HG03095 (cell line): ENCODE results near the gene SRBD1.
A peak's percentile ranks its signal among the peaks of the same experiment; 100 is the strongest.

ENCODE experiments used
- ATAC-seq: cut with Tn5 transposase; IDR thresholded peaks from one replicate; pipeline ENCODE4 v1.9.1; 2021; ENCODE audit warnings: moderate library complexity; ENCODE audit not compliant: unreplicated experiment

The SRBD1 gene

GRCh38 chr2:45477546-45477945 lies 133.5 kb downstream of the SRBD1 start:
- ATAC-seq: no peak

DNA sequence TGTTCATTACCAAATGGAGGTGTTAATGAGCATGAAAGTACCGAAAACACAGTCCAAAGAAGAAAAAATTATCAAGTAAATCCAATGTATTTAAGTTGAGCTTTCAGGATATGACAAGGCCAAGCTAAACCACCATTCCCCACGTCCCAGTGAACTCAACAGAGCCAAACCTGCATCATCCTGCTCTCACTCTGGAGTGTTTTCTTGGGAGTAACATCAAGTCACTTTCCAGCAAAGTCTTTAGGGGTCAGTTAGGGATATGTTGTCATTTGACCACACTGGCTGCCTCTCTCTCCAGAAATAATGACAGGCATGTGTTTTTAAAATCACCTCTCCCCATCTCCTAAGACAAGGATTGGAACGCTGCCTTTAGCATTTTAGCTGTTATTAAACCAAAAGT lies 140.5 kb downstream of the SRBD1 start:
- no peak for ATAC-seq

GRCh38 chr2:45469314-45470099 lies 141.6 kb downstream of the SRBD1 start:
- no peak for ATAC-seq

- ATAC-seq: no peak
Observed at GRCh38 chr2:45468279-45468678, 142.8 kb downstream of the SRBD1 start.

- ATAC-seq: no peak
Observed at GRCh38 chr2:45466053-45466452, 145.0 kb downstream of the SRBD1 start.

GRCh38 chr2:45460825-45461224 lies 150.2 kb downstream of the SRBD1 start:
- no peak for ATAC-seq

- no peak for ATAC-seq
Observed at GRCh38 chr2:45459860-45460259, 151.2 kb downstream of the SRBD1 start.

GRCh38 chr2:45458909-45459563 lies 152.0 kb downstream of the SRBD1 start:
- no peak for ATAC-seq

DNA sequence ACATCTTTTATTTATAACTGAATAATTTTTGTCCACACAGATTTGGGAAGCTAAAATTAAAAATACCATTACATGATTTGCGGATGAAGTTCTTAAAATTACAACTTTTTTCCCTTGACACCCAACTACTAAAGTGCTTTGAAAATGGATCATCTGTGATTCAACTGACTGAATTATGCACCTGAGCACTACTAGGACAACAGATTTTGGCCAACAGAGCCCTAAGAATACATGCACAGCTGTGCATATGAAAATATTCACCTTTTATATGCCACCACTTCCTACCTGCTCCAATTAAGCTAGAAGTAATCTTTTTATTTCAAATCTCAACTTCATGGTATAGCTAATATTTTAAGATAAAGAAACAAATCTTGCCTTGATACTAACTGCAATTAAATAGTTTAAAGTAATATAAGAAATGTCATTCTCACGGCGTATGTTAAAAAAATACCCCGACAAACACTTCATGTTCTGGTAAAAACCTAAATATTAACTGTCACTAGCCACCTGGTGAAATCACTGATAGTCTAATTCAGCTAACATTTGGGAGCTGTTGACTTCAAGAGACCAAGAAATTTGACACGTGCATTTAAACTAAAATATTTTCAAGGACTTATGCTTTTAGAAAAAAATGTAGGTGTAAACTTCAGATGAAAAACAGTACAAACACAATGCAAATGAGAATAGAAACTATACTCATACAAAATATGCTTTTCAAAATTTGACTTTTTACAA lies 153.7 kb downstream of the SRBD1 start:
- ATAC-seq: no peak

DNA sequence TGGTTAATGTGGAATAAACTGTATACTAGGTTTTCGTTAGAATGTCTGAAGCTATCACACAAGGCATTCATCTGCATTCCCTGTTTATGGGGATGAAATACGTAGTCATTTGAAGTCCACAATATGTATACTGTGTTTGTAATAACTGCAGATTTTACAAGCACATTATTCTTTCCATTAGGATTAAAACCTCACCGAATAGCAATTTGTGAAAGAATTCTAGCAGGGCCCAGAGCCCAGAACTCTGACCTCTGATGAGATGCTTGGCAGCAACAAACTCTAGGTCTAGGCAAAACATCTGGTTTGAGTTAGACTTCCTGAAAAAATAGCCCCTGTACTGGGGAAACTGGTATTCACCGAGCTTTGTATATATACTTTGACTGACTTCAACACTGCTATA lies 158.2 kb downstream of the SRBD1 start:
- no peak for ATAC-seq

GRCh38 chr2:45450634-45451033 lies 160.4 kb downstream of the SRBD1 start:
- no peak for ATAC-seq

GRCh38 chr2:45448217-45448616 lies 162.8 kb downstream of the SRBD1 start:
- ATAC-seq: no peak

- no peak for ATAC-seq
Observed at GRCh38 chr2:45446016-45446415, 165.1 kb downstream of the SRBD1 start.

DNA sequence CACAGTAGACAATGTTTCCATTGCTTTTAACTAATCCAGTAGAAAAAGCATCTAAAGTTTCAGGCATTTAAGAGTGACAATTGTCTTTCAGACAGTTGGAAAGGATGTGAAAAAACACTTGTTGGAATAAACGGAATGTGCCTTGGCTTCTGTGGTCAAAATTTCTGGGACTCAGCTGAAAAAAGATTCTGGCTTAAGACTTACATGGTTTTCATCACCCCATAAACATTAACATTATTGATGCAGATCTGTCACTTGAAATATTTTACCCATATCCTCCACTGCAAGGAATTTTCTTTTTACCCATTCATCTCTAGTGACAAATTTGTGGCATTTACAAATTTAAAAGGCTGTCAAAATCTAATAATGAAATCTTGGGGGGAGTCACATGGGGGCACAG lies 166.0 kb downstream of the SRBD1 start:
- no peak for ATAC-seq

GRCh38 chr2:45443012-45443411 lies 168.1 kb downstream of the SRBD1 start:
- ATAC-seq: no peak

GRCh38 chr2:45442026-45442425 lies 169.0 kb downstream of the SRBD1 start:
- no peak for ATAC-seq

- ATAC-seq: no peak
Observed at GRCh38 chr2:45441571-45441970, 169.5 kb downstream of the SRBD1 start.

GRCh38 chr2:45439788-45440773 lies 171.0 kb downstream of the SRBD1 start:
- ATAC-seq: peak; percentile 68

DNA sequence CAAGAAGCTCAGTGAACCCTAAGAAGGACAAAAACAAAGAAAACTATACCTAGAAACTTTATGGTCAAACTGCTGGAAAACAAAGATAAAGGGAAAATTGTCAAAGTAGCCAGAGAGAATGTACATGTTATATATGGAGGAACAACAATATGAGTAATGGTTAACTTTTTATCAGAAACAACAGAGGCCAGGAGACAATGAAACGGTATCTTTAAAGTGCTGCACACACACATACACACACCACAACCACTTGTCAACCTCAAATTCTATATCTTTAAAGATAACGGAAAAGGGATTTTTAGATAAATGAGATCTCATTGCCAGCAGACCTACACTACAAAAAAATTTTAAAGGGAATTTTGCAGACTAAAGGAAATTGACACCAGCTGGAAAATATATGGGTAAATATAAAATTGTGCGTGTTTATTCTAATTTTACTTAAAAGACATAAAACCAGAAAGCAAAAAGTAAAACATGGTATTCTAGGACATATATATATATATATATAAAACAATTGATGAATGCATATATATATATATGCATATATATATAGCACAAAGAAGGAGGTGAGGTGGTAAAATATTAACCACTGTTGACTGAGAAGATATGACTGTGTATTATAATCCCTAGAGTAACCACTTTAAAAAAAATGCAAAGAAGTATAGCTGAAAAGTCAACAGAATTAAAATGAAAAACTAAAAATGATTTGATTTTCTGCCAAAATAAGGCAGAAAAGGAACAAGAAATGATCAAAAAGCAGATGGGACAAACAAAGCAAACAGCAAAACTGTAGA lies 172.0 kb downstream of the SRBD1 start:
- no peak for ATAC-seq

DNA sequence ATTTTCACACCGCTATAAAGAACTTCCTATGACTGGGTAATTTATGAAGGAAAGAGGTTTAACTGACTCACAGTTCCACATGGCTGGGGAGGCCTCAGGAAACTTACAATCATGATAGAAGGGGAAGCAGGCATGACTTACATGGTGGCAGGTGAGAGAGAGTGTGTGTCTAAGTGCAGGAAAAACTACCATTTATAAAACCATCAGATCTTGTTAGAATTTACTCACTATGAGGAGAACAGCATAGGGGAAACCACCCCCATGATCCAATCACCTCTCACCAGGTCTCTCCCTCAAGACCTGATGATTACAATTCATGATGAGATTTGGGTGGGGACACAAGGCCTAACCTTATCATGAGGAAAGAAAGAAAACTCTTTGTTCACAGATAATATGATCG lies 174.6 kb downstream of the SRBD1 start:
- ATAC-seq: no peak
